Central memory CD4-positive, alpha-beta T cell (primary cell): Measurements from ENCODE around the gene CRYAB.
"Not testable (repeated sequence)": the region's sequence is repeated elsewhere in the genome, so short reads cannot be mapped to it uniquely, and the experiment has no call there.

ENCODE experiments used
- DNase-seq: peaks from one replicate; pipeline ENCODE4 v3.0.0; 2022

Gene CRYAB

GRCh38 chr11:111933176-111933575 lies 21.6 kb upstream of the CRYAB start:
- DNase-seq, result not testable (repeated sequence)

- no peak for DNase-seq
Measured at GRCh38 chr11:111932611-111932950, 21.0 kb upstream of the CRYAB start.

- no peak for DNase-seq
Measured at GRCh38 chr11:111930472-111930871, 18.9 kb upstream of the CRYAB start.

- peak; percentile 96 for DNase-seq
Measured at GRCh38 chr11:111926505-111927391, 15.2 kb upstream of the CRYAB start.

- DNase-seq, result no peak
Measured at GRCh38 chr11:111925953-111926352, 14.4 kb upstream of the CRYAB start.

- no peak for DNase-seq
Measured at GRCh38 chr11:111923951-111924350, 12.4 kb upstream of the CRYAB start.

GRCh38 chr11:111923351-111923788 lies 11.8 kb upstream of the CRYAB start:
- no peak for DNase-seq

GRCh38 chr11:111922803-111923202 lies 11.2 kb upstream of the CRYAB start:
- DNase-seq, result no peak

GRCh38 chr11:111921541-111922230 lies 10.1 kb upstream of the CRYAB start:
- DNase-seq, result no peak

GRCh38 chr11:111920908-111921307 lies 9.3 kb upstream of the CRYAB start:
- no peak for DNase-seq

GRCh38 chr11:111918390-111919256 lies 7.1 kb upstream of the CRYAB start, which contains the start of gene C11orf52:
Gene C11orf52, plus strand, starts transcription at chr11:111918913. Its CDS starts 60 bp downstream, at chr11:111918973.
- no peak for DNase-seq

- DNase-seq, result no peak
Measured at GRCh38 chr11:111917788-111918187, 6.2 kb upstream of the CRYAB start.

- no peak for DNase-seq
Measured at GRCh38 chr11:111917312-111917711, 5.7 kb upstream of the CRYAB start.

- DNase-seq, result no peak
Measured at GRCh38 chr11:111916768-111917167, 5.2 kb upstream of the CRYAB start.

- no peak for DNase-seq
Measured at GRCh38 chr11:111913997-111914396, 2.4 kb upstream of the CRYAB start.

- no peak for DNase-seq
Measured at GRCh38 chr11:111913031-111913861, 1.7 kb upstream of the CRYAB start.

- no peak for DNase-seq
Measured at GRCh38 chr11:111912535-111912934, 965 bp upstream of the CRYAB start, which contains the start of gene HSPB2. Gene HSPB2, plus strand, starts transcription at chr11:111912734. Its CDS starts 96 bp downstream, at chr11:111912830.

- no peak for DNase-seq
Measured at GRCh38 chr11:111910676-111911562, 651 bp downstream of the CRYAB start.

- DNase-seq, result no peak
Measured at GRCh38 chr11:111909378-111909777, 2.2 kb downstream of the CRYAB start.

GRCh38 chr11:111908639-111909305 lies 2.8 kb downstream of the CRYAB start:
- no peak for DNase-seq
